K562 (cell line): ENCODE data around the gene SHC1. TPM values are rescaled to one million over a fixed set of nuclear protein-coding genes. Genes with fewer than 3 reads are reported as not detected.

Experiments used
- ADNP ChIP-seq: fragments of 200-800 bp; sonication (Bioruptor generic); IDR thresholded peaks from 2 replicates; pipeline ENCODE4 v1.6.1; 2016; ENCODE audit warnings: missing genetic modification characterization, missing compliant biosample characterization
- BCOR ChIP-seq: fragments of 450-650 bp; IDR thresholded peaks from 2 replicates; pipeline ENCODE4 v1.6.1; 2016
- CBFB ChIP-seq: sonication (generic); formaldehyde crosslinking; IDR thresholded peaks from 2 replicates; pipeline ENCODE4 v1.4.0; 2020; ENCODE audit warnings: mild to moderate bottlenecking, missing genetic modification reagents
- CBX1 ChIP-seq: sonication (generic); IDR thresholded peaks from 2 replicates; pipeline ENCODE4 v1.6.1; 2016; ENCODE audit warnings: antibody characterized with exemption, low read depth, mild to moderate bottlenecking
- CGGBP1 ChIP-seq: fragments of 250-450 bp; sonication (Bioruptor Pico); IDR thresholded peaks from 2 replicates; pipeline ENCODE4 v1.9.0; 2021; ENCODE audit warnings: mild to moderate bottlenecking
- CHAMP1 ChIP-seq: fragments of 450-650 bp; IDR thresholded peaks from 2 replicates; pipeline ENCODE4 v1.6.1; 2016; ENCODE audit warnings: mild to moderate bottlenecking
- ELF4 ChIP-seq: fragments of 450-650 bp; formaldehyde crosslinking; IDR thresholded peaks from 2 replicates; pipeline ENCODE4 v1.4.0; 2022; ENCODE audit warnings: missing genetic modification characterization
- MTA2 ChIP-seq: fragments of 450-650 bp; IDR thresholded peaks from 2 replicates; pipeline ENCODE4 v1.6.1; 2016; ENCODE audit warnings: low read depth
- PURB ChIP-seq: sonication (generic); formaldehyde crosslinking; IDR thresholded peaks from 2 replicates; pipeline ENCODE4 v1.9.0; 2021; ENCODE audit warnings: low read depth, mild to moderate bottlenecking, missing genetic modification reagents
- RB1 ChIP-seq: fragments of 450-650 bp; IDR thresholded peaks from 2 replicates; pipeline ENCODE4 v1.6.1; 2017; ENCODE audit warnings: low read depth, mild to moderate bottlenecking
- TAF1 ChIP-seq: IDR thresholded peaks from 2 replicates; pipeline ENCODE4 v1.6.1; 2011; ENCODE audit warnings: mild to moderate bottlenecking, low read length, moderate library complexity; ENCODE audit not compliant: insufficient read depth, control insufficient read depth, severe bottlenecking; ENCODE audit errors: extremely low read depth
- TCF3 ChIP-seq: sonication (generic); formaldehyde crosslinking; IDR thresholded peaks from 2 replicates; pipeline ENCODE4 v1.4.0; 2020; ENCODE audit warnings: mild to moderate bottlenecking, missing genetic modification reagents
- YBX1 ChIP-seq: fragments of 450-650 bp; IDR thresholded peaks from 2 replicates; pipeline ENCODE4 v1.7.1; 2016; ENCODE audit warnings: mild to moderate bottlenecking
- ZBTB2 ChIP-seq: fragments of 450-650 bp; IDR thresholded peaks from 2 replicates; pipeline ENCODE4 v1.6.1; 2016; ENCODE audit warnings: antibody characterized with exemption
- ZBTB43 ChIP-seq: sonication (generic); formaldehyde crosslinking; IDR thresholded peaks from 2 replicates; pipeline ENCODE4 v1.8.0; 2023; ENCODE audit warnings: mild to moderate bottlenecking, missing genetic modification reagents
- ZNF24 ChIP-seq: fragments of 450-650 bp; IDR thresholded peaks from 2 replicates; pipeline ENCODE4 v1.6.1; 2016
- ZNF583 ChIP-seq: fragments of 250-450 bp; sonication (Bioruptor Pico); IDR thresholded peaks from 2 replicates; pipeline ENCODE4 v1.4.0; 2020
- ZNF586 ChIP-seq: fragments of 450-650 bp; formaldehyde crosslinking; conservative IDR thresholded peaks from 2 replicates; pipeline ENCODE4 v1.4.0; 2020; ENCODE audit warnings: mild to moderate bottlenecking, moderate library complexity
- ZNF592 ChIP-seq: fragments of 450-650 bp; IDR thresholded peaks from 2 replicates; pipeline ENCODE4 v1.6.1; 2017; ENCODE audit warnings: antibody characterized with exemption, mild to moderate bottlenecking
- polyA plus RNA-seq, 8 experiments: library from polyadenylated mRNA; depleted of rRNA in 4 of 8; stranded (reverse) in 5 of 8; unstranded in 3 of 8; fragments of >200 nt; fragmentation: Nextera tagmentation in 2 of 8; fragmentation: Illumina TruSeq in 1 of 8; extraction: Ambion mirVana in 2 of 8; extraction: Trizol in 1 of 8; gene quantifications; 2 replicates each; pipeline versions ENCODE4 v1.2.1 to v1.2.3, GENCODE V29; 2011 to 2014; ENCODE audit warnings: inconsistent platforms in 1 of 8, missing spikeins in 1 of 8
- total RNA-seq, 7 experiments: library from RNA; depleted of rRNA in 6 of 7; stranded (reverse); fragments of >200 nt in 6 of 7; fragmentation: Illumina TruSeq in 2 of 7; extraction: Trizol in 2 of 7; gene quantifications; 2 replicates each; pipeline versions ENCODE4 v1.2.1 to v1.2.3, GENCODE V29; 2011 to 2021; ENCODE audit warnings: low replicate concordance in 1 of 7

Gene SHC1
- total and polyA plus RNA-seq, 9 of the 15 experiments (the other 6 are each of a cell fraction or from before 2014, with no cell fraction given), result 4.1 to 113 (median 51.9) TPM

GRCh38 chr1:155000726-155001424 lies 30.3 kb upstream of the SHC1 start (continued):
- TF ChIP-seq CBX1 (0 out of 2 replicates have a peak, but pooled peaks have one; percentile 26), ELF4 (CRISPR knock-in tag) (no peak; the same call in 1 of the 2 replicates), ZNF24 (0 out of 2 replicates have a peak, but pooled peaks have one; percentile 25), YBX1 (no peak), RB1 (peak; percentile 53), CBFB (CRISPR knock-in tag) (no peak), CHAMP1 (no peak), ADNP (tag) (no peak), MTA2 (peak; percentile 46), ZNF583 (CRISPR knock-in tag) (no peak), PURB (CRISPR knock-in tag) (no peak), ZNF592 (peak; percentile 83), TCF3 (no peak), TAF1 (peak; percentile 89), ZNF586 (0 out of 2 replicates have a peak, but pooled peaks have one; percentile 10), ZBTB2 (peak; percentile 84), CGGBP1 (CRISPR knock-in tag) (peak; percentile 44), ZBTB43 (CRISPR knock-in tag) (no peak), BCOR (0 out of 2 replicates have a peak, but pooled peaks have one; percentile 16)
